ENCODE measurements around the gene MBD3L5. TPM values are rescaled to one million over a fixed set of nuclear protein-coding genes. Genes with fewer than 3 reads are reported as not detected.
A peak's percentile ranks its signal among the peaks of the same experiment; 100 is the strongest.

Gene MBD3L5
- polyA plus RNA-seq, 3 donors: not detected

DNA sequence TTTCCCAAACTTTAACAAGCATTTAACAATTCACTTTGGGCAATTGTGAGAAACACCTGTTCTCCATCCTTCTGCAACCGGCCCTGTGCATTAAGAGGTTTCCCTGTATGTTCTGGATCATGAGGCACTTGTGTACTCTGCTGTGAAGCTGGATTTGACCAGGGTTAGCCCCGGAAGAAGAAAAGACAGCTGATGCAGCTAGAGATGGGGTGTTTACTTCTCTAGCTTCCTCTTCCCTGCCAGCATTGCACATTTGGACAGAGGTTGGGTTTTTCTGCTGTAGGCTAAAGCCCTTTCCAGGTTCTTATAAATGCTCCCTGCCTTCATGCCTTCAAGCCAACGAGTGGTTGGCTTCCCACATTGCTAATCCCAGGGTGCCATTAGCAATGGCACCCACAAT is 30.0 kb upstream of the MBD3L5 start:
- whole genome bisulfite sequencing (ENCODE audit: insufficient coverage): 75% methylated on average over 2 of the region's 3 CpGs
- Histone ChIP-seq H3K27ac (ENCODE audit: low read depth in 1 of 2, low read length in 2 of 2) (peak overlapping the region; percentile 45 to 76), H3K4me3 (replicated peaks in 1 of 3; ENCODE audit: low read depth in 2 of 3, low read length in 3 of 3) (peak overlapping the region in 1 of 3 experiments; percentile 50), H3K9me3 (replicated peaks in 1 of 2; ENCODE audit: control insufficient read depth in 1 of 2, insufficient read depth in 1 of 2, low read length in 2 of 2) (no peaks in the 10 kb centered on the region), H3K27me3 (ENCODE audit: control insufficient read depth in 2 of 2, insufficient read depth in 2 of 2, low read length in 2 of 2) (no peaks in the 10 kb centered on the region), H3K4me2 (replicated peaks; ENCODE audit: extremely low read depth, low read length, poor library complexity, severe bottlenecking) (peak overlapping the region; percentile 60), H3K79me2 (ENCODE audit: insufficient read depth, low read length) (no peaks in the 10 kb centered on the region), H4K20me1 (ENCODE audit: insufficient read depth, low read length) (no peaks in the 10 kb centered on the region), H2AFZ (ENCODE audit: insufficient read depth, low read depth, low read length, poor library complexity, severe bottlenecking) (no peak overlapping the region), H3K9ac (ENCODE audit: insufficient read depth, low read length, poor library complexity, severe bottlenecking) (no peak overlapping the region), H3K36me3 (replicated peaks in 1 of 2; ENCODE audit: control insufficient read depth in 1 of 2, insufficient read depth in 2 of 2, low read length in 2 of 2) (no peaks in the 10 kb centered on the region), H3K4me1 (ENCODE audit: control insufficient read depth in 1 of 2, insufficient read depth in 2 of 2, low read length in 2 of 2) (peaks cover 38 to 51% of the 10 kb centered on the region in 2 donors)
- Mint-ChIP-seq H3K27ac (peak overlapping the region; percentile 53 to 95 (median 91)), H3K4me1 (peaks cover 29% of the 10 kb centered on the region), H3K36me3 (no peaks in the 10 kb centered on the region), H3K9me3 (peaks cover 2 to 9% (median 4%) of the 10 kb centered on the region in 7 donors), H3K4me3 (peak overlapping the region in 1 of 2 donors; percentile 77), H3K27me3 (ENCODE audit: low read depth in 3 of 3) (peaks cover 1 to 3% (median 3%) of the 10 kb centered on the region in 3 donors)
- peak; percentile 21 to 32 (median 22) for DNase-seq
- intact Hi-C loops (cut with micrococcal nuclease): no loop called here
- TF ChIP-seq, protein P1, sequence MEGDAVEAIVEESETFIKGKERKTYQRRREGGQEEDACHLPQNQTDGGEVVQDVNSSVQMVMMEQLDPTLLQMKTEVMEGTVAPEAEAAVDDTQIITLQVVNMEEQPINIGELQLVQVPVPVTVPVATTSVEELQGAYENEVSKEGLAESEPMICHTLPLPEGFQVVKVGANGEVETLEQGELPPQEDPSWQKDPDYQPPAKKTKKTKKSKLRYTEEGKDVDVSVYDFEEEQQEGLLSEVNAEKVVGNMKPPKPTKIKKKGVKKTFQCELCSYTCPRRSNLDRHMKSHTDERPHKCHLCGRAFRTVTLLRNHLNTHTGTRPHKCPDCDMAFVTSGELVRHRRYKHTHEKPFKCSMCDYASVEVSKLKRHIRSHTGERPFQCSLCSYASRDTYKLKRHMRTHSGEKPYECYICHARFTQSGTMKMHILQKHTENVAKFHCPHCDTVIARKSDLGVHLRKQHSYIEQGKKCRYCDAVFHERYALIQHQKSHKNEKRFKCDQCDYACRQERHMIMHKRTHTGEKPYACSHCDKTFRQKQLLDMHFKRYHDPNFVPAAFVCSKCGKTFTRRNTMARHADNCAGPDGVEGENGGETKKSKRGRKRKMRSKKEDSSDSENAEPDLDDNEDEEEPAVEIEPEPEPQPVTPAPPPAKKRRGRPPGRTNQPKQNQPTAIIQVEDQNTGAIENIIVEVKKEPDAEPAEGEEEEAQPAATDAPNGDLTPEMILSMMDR (IDR thresholded peaks at IDR 0.05): no peak

DNA sequence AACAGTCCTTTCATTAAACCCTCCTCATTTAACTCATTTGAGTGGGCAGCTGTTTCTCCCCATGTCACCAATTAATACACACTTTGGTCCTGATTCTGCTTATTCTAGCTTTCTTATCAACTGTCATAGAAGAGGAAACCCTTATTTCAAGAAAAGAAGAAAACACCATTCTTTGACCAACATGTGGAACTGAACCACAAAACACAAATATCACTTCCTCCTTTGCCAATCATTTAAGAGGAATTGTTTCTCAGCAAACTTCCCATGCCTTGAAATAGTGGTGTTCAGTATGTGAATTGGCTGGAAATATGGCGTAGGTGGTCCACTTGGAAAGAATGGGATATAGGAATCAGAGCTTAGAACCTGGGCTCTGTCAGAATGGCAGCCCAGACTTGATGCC is 29.6 kb upstream of the MBD3L5 start:
- Mint-ChIP-seq H3K4me1 (peaks cover 29% of the 10 kb centered on the region), H3K4me3 (peak overlapping the region in 1 of 2 donors; percentile 77), H3K36me3 (no peaks in the 10 kb centered on the region), H3K27me3 (ENCODE audit: low read depth in 3 of 3) (peaks cover 1 to 2% (median 1%) of the 10 kb centered on the region in 3 donors), H3K27ac (peak overlapping the region in 6 of 7 donors; percentile 64 to 95 (median 91)), H3K9me3 (peaks cover 0 to 8% (median 3%) of the 10 kb centered on the region in 7 donors)
- Histone ChIP-seq H4K20me1 (ENCODE audit: insufficient read depth, low read length) (no peaks in the 10 kb centered on the region), H3K4me2 (replicated peaks; ENCODE audit: extremely low read depth, low read length, poor library complexity, severe bottlenecking) (peak overlapping the region; percentile 60), H3K9ac (ENCODE audit: insufficient read depth, low read length, poor library complexity, severe bottlenecking) (no peak overlapping the region), H3K36me3 (replicated peaks in 1 of 2; ENCODE audit: control insufficient read depth in 1 of 2, insufficient read depth in 2 of 2, low read length in 2 of 2) (no peaks in the 10 kb centered on the region), H3K9me3 (replicated peaks in 1 of 2; ENCODE audit: control insufficient read depth in 1 of 2, insufficient read depth in 1 of 2, low read length in 2 of 2) (no peaks in the 10 kb centered on the region), H3K4me1 (ENCODE audit: control insufficient read depth in 1 of 2, insufficient read depth in 2 of 2, low read length in 2 of 2) (peaks cover 38 to 51% of the 10 kb centered on the region in 2 donors), H3K79me2 (ENCODE audit: insufficient read depth, low read length) (no peaks in the 10 kb centered on the region), H3K27ac (ENCODE audit: low read depth in 1 of 2, low read length in 2 of 2) (peak overlapping the region; percentile 45 to 76), H3K27me3 (ENCODE audit: control insufficient read depth in 2 of 2, insufficient read depth in 2 of 2, low read length in 2 of 2) (no peaks in the 10 kb centered on the region), H2AFZ (ENCODE audit: insufficient read depth, low read depth, low read length, poor library complexity, severe bottlenecking) (no peak overlapping the region), H3K4me3 (replicated peaks in 1 of 3; ENCODE audit: low read depth in 2 of 3, low read length in 3 of 3) (peak overlapping the region in 1 of 3 experiments; percentile 50)
- intact Hi-C loops (cut with micrococcal nuclease): no loop called here
- WGBS (ENCODE audit: insufficient coverage): 43% methylated on average over 1 of the region's 1 CpG
- TF ChIP-seq, protein P1 (IDR thresholded peaks at IDR 0.05): no peak
- peak in 2 of 3 donors; percentile 39 to 54 for DNase-seq

Data from CD14-positive monocyte (primary cell).